ENCODE data around the gene IL11. TPM values are rescaled to one million over a fixed set of nuclear protein-coding genes. Genes with fewer than 3 reads are reported as not detected.
A peak's percentile ranks its signal among the peaks of the same experiment; 100 is the strongest.

IL11 gene
- total RNA-seq, 1 experiment from 2014 or later, result 5.6 TPM

DNA sequence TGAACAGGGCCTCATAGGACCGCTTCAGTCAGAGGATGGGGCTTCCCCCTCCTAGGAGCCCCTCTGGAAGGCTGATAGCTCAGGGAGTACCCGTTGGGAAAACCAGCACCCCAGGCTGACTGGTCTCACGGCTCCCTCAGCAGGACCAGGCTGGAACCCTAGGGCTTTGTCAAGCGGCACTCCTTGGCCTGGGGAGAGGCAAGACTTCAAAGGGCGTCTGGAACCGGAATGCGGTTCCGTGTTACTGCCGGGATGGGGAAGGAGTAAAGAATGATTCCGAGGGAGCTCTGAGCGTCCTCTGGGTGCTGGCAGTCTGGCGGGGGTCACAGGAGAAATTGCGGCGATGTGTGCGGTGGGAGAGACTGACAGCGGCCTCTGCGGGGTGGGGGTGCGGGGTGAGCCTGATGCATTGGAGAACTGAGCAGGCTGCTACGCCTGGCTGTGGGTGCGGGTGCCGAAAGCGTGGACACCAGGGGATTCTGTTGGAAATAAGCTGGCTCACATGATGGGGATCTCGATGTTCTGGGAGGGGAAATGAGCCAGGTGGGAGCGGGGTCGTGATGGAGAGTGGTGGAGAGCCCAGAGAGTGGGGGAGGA lies 17.6 kb downstream of the IL11 start:
- DNase-seq (ENCODE audit: low read depth), result no peak

DNA sequence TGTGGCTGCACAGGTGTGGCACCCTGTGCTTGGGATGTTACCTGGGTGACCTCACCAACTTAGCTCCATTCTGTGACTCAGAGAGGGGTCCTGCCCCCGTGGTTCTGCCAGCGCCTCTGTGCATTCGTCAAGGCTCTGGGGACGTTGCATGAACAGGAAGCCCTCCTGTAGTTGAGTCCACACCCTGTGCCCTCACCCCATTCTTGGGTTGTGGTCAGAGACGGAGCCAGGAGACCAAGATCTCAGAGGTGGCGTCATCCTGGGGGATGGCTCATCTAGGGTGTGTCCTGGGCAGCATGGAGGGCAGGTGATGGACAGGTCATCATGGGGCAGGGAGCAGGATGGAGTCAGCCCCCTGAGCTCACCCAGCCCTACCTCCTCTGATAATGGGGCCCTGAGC lies 18.2 kb downstream of the IL11 start:
- DNase-seq (ENCODE audit: low read depth), result no peak

DNA sequence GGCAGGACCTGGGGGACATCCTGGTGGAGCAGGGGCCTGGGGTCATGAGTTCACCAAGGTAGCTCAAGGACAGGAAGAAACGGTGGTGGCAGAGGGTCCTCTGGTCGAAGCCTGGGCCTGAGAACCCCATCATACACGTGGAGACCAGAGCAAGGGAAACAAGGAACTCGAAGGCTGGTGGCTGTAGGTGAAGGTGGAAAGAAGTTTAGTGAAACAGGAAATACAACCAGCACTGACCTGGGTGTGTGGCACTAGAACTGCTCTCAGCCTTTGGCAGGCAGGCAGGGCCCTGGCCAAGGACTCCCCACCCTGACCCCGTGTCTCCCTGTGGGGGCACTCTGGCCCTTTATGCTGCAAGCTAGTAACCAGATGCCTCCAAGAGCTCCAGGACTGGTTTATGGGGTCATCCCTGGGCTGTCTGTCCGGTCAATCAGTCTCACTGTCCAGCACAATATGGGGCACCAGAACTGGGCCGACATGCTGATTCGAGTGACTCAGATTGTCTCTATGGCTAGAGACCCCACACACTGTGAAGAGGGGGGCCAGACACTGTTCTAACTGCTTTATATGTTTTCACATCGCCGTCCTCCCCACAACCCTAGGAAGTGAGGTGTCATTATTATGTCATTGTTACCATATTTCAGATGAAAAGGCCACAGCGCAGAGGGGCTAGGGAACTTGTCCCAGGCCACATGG lies 19.5 kb downstream of the IL11 start:
- DNase-seq (ENCODE audit: low read depth), result no peak

DNA sequence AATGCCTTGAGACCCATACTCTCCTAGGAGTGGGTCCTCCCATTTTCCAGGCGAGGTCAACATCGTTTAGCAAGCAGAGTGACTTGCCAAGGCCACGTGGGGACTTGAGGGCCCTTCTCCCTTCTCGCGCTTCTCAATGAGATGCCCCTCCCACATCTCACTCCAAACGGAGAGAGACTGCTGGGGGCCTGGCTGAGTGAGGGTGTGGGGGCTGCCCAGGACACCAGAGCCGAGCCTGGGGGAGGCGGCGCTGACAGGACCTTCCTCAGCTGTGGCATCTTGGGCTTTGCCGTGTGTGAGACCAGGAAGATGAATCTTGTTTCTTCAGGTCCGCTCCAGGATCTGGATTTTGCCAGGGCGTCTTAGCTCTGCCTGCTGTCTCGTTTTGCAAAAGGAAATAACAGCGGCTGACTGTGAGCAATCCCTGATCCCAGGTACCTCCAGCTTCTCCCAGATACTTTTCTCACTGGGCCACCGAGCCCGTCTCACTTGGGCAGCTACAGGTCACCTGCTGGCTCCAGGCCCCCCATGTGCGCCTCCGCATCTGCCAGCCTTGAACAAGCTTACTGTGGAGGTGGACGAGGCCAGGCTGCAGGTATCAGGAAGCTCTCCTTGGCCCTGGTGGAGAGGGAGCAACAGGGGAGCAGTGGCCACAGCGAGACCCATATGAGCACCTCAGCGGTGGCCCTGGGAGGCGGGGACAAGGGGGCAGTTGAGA lies 21.8 kb downstream of the IL11 start:
- no peak for DNase-seq (ENCODE audit: low read depth)

- DNase-seq (ENCODE audit: low read depth), result no peak
Observed at GRCh38 chr19:55347442-55348009, 22.7 kb downstream of the IL11 start.

- no peak for DNase-seq (ENCODE audit: low read depth)
Observed at GRCh38 chr19:55346725-55347441, 23.4 kb downstream of the IL11 start.

- no peak for DNase-seq (ENCODE audit: low read depth)
Observed at GRCh38 chr19:55345818-55346724, 24.2 kb downstream of the IL11 start.

DNA sequence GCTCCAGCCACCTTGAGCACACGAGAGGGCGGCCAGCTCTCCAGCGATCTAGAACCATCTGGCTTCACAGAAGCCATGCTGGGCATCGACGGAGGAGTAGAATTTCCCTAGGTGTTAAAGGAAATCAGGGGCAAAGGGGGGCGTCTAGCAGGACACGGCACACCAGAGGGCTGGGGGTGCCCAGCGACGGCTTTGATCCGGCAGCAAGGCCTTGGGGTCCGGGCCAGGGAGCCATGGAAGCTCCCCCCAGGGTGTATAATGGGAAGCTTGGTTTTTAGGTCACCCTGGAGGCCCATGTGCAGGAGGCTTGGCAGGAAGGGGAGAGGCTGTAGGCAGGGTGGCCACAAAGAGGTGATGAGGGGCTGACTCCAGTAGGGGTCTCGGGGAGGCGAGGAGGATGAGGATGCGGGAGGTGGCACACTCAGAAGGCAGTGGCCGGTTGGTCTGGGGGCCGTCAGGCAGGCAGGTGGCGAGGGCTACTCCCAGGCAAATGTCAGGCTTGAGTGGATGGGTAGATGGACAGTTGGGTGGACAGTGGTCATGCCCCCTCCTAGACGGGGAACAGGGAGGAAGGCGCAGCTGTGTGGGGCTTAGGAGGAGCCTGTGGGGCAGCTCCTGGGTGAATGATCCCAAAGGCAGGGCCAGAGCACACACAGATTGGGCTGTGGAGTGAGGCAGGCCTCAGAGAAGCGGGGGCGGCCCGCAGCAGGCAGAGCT lies 25.0 kb downstream of the IL11 start:
- no peak for DNase-seq (ENCODE audit: low read depth)

DNA sequence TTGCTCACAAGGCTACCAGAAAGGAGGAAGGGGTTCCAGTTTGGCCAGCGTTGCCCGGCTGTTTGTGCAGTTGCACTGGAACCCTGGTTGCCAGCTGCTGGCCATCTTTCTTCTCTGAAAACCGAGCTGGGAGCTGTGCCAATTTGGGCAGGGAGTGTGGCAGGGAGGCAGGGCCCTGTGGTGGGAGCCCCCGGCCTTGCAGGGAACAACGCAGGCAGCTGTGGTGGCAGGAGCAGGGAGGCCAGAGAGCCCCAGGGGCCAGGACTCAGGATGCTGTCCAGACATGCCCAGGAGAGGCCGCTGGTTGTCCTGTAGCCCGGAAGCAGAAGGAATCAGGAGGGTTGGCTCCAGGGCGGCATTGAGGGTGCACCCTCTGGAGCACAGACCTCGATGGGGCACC lies 25.8 kb downstream of the IL11 start:
- DNase-seq (ENCODE audit: low read depth), result peak; percentile 69

DNA sequence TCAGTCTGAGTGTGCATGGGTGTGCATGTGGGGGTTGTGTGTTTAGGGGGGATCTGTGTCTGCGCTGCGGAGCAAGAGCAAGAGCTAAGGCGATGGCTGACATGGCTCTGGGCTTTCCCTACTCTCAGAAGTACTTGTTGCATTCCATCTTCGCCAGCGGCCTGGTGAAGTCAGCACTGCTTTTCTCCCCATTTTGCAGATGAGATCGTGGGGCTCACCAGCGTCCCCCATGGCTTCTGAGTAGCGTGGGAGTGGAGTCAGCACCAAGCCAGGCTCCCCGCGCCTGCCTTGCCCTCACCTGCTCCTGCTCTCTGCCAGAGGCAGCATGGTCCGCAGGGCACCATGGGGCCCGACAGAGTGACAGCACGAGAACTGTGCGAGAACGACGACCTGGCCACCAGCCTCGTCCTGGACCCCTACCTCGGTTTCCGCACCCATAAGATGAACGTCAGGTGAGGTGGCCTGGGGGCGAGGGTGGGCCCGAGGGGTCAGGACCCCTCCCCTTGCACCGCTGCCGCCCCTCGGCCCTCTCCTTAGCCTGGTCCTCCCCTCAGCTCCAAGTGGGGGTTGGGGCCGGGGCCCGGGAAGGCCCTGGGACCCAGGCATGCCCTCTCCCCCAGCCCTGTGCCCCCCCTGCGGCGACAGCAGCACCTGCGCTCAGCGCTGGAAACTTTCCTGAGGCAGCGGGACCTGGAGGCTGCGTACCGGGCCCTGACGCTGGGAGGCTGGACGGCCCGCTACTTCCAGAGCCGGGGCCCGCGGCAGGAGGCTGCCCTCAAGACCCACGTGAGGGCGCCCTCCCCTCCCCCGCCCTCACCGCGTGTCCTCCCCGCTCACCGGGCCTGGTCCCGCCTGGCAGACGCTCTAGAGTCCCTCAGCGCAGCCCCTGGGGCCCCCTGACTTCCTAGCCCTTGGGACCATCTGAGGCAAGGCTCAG lies 28.4 kb downstream of the IL11 start:
- DNase-seq (ENCODE audit: low read depth), result no peak

- peak; percentile 48 for DNase-seq (ENCODE audit: low read depth)
Observed at GRCh38 chr19:55341171-55341588, 29.1 kb downstream of the IL11 start.

- no peak for DNase-seq (ENCODE audit: low read depth)
Observed at GRCh38 chr19:55340784-55341147, 29.5 kb downstream of the IL11 start.

GRCh38 chr19:55339889-55340783 lies 30.1 kb downstream of the IL11 start:
- no peak for DNase-seq (ENCODE audit: low read depth)

DNA sequence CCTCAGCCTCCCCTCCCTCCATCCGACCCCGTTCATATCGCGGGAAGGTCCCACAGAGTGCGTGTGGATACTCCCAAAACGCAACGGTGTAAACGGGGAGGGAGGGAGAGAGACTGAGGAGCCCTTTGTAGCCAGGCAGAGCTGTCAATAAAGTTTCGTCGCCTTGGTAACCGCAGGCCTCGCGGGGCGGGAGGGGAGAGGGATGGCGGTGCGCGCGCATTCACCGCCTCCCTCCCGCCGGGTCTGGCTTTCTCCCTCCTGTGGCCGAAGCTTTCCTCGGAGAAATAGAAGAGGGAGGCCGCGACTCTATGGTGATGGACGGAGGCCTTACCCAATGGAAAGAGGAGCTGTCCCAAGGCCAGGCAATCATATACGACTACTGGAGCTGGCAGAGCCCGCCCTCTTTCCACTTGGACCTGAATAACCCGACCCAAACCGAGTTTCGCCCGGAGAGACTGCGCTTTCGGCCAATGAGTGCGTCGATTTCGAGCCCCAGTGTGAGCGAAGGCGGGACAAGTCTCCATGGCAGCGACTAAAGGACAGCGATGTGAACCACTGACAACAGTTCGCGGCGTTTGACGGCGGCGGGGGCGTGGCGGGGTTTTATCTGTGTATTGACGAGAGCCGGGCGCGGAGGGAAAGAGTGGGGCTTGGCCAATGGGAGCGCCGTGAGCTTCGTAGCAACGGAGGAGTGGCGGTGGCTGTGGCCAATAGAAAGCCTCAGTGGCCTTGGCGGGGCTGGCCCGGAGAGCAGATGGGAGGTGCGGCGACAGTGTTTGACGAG lies 31.0 kb downstream of the IL11 start, which contains the start of gene KMT5C:
KMT5C (plus strand) TSS at position 772 of the 784 bp plus-strand sequence. CDS start 2,061 bp downstream, outside the sequence.
- DNase-seq (ENCODE audit: low read depth), result peak; percentile 100

DNA sequence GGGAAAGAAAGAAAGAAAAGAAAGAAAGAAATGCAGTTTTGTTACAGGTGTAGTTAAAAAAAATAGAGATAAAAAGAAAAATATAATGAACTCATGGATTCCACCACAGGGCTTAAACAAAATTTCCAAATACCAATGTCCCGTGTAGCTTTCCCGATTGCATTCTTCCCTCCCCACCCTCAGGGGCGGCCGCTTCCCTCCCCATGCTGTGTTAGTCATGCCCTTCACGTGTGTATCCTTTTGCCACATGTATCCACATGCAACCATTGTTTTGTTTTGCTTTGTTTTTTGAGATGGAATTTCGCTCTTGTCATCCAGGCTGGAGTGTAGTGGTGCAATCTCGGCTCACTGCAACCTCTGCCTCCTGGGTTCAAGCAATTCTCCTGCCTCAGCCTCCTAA lies 34.2 kb downstream of the IL11 start:
- DNase-seq (ENCODE audit: low read depth), result peak; percentile 65

- DNase-seq (ENCODE audit: low read depth), result no peak
Observed at GRCh38 chr19:55333870-55334269, 36.4 kb downstream of the IL11 start.

- DNase-seq (ENCODE audit: low read depth), result peak; percentile 58
Observed at GRCh38 chr19:55329791-55330190, 40.5 kb downstream of the IL11 start.

Measured in RPMI7951 (cell line).